HG02981 (cell line): ENCODE measurements around the gene ZFYVE27.

Source experiments
- ATAC-seq: cut with Tn5 transposase; IDR thresholded peaks from one replicate; pipeline ENCODE4 v1.9.1; 2021; ENCODE audit warnings: mild to moderate bottlenecking, moderate library complexity; ENCODE audit not compliant: unreplicated experiment

The ZFYVE27 gene

DNA sequence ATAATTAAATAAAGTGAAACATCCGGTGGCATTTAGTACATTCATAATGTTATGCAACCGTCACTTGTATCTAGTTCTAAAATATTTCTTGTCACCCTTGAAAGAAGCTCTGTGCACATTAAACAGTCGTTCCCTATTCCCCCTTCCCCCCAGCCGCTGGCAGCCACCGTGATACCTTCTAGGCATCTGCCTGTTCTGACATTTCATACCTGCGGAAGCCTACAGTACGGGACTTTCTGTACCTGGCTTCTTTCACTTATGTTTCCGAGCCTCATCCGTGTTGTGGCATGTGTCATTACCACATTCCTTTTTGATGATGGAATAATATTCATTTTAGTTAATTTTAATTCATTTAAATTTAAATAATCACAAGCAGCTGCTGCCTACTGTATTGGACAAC, 48.8 kb downstream of the ZFYVE27 start:
- ATAC-seq = no peak

DNA sequence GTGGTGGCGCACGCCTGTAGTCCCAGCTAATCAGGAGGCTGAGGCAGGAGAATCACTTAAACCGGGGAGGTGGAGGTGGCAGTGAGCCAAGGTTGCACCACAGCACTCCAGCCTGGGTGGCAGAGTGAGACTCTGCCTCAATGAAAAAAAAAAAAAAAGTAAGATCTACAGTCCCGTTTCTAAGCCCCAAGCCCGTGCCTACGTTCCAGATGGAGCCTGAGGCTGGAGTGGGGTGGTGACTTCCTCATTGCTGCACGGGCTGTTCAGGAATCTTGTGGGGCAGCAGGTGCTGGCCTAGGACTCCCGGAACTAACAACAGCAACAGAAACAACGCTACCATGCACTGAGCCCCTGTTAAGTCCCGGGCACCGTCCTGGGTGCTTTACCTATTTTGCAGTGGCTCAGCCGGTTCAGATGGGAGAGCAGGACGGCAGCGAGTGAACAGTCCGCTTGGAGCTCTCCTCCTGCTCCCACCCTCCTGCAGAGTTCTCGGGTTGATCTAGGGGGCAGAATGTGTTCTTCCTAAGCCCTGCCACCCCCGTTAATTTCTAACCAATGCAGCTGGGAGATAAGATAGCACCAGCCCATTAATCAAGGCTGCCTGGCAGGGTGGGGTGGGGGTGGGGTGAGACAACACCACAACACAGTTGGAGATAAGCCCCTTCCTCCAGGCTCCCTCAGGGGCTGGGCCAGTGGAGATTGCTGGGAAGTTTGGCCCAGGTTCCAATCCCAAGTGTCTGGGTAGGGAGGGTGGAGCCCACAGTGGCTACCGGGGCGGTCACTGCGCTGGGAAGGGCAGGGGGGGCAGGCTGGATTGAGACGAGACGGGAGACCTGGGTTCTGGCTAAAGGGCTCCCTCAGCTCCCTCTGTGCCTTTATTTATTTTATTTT, 51.9 kb downstream of the ZFYVE27 start:
- no peak for ATAC-seq

DNA sequence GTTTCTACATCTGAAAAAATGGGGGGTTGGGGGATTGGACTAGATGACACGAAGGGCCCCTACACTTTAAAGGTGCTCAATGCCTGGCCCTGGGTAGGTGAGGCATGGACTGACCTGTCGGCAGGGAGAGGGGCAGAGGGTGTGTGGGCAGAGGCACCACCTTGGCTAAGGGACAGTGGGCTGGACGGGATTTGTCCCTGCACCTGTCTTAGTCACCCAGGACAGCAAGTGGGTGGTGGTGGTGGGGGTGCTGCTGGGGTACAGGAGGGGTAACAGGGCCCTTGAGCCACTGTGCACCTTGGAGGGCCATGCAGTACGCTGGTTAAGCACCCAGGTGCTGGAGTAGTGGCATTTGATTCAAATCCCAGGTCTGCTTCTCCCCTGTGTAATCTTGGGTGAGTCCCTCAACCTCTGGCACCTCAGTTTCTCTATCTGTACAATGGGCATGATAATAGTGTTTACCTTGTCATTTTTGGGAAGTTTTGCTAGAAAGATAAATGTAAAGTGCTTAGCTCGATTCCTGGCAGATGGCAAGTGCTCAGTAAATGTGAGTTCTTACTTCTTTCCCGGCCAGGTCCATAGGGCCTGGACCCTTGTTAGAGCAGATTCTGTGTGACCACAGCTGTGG, 53.0 kb downstream of the ZFYVE27 start:
- ATAC-seq = no peak

DNA sequence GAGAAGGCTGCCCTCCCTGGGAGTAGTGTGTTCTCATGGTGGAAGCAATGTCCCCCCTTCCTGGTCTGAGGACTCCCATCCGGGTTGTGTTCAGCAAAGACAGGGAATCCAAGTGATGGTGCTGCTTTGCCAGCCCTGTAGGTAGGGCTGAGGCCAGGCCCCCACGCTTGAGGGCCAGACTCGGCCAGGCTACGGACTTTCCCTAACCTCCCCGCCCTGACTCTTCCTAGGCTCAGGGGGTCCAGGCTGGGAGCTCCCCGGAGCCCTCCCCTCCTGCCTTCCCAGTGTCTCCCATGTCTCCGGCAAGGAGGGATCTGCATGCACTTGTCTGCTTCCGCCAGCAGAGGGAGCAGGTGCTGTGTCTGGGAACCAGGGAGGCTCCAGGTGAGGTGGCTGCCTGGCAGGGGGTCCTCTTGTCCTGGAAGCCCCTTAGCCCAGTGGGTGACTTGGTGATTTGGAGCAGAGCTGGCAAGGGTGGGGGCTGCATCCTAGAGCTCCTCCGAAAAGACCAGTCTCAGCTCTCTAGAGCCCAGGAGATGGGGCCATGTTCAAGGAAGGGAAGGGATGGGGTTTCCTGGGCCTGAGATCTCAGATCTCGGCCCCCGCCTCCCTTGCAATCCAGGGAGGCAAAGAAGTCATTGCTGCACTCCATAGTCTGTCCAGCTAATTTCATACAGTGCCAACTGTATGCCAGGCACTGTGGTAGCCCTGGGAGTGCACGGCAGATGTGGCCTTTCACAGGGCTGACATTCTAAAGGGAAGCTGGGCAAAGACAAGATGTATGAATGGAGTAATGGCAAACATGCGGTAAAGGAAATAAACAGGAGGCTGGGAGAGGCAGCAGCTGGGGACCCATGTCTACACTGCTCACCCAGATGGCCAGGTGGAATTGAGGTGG, 55.1 kb downstream of the ZFYVE27 start:
- peak; percentile 72 for ATAC-seq

DNA sequence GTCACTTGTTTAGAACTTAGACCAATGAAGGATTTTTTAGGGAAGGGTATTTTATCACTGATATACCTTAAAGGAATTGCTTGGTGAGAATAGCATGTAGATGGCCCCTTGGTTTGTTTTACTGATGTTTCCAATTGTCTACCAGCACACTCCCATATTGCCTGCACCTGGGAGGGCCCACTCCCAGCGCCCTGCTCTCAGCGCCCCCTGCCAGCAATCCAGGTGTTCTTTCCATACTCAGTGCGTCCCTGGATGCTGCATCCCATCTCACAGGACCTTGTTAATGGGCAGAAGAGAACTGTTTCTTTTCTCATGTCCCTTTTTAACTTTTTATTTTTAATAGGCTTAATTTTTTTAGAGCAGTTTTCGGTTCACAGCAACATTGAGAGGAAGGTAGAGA, 59.0 kb downstream of the ZFYVE27 start:
- no peak for ATAC-seq

DNA sequence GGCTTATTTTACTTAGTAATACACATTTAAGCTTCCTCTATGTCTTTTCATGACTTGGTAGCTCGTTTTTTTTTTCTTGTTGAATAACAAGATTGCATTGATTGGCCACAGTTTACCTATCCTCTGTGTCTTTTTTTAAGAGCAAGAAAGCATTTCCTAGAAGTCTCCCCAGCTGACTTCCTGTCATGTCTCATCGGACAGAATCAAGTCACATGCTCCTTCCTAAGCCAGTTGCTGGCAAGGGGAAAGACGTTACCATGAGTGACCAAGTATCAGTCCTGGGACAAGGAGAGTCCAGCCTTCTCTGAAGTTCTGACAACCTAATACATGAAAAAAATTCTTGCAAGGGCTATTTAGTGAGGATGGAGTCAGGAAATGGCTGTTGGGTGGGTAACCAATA, 59.7 kb downstream of the ZFYVE27 start:
- no peak for ATAC-seq

DNA sequence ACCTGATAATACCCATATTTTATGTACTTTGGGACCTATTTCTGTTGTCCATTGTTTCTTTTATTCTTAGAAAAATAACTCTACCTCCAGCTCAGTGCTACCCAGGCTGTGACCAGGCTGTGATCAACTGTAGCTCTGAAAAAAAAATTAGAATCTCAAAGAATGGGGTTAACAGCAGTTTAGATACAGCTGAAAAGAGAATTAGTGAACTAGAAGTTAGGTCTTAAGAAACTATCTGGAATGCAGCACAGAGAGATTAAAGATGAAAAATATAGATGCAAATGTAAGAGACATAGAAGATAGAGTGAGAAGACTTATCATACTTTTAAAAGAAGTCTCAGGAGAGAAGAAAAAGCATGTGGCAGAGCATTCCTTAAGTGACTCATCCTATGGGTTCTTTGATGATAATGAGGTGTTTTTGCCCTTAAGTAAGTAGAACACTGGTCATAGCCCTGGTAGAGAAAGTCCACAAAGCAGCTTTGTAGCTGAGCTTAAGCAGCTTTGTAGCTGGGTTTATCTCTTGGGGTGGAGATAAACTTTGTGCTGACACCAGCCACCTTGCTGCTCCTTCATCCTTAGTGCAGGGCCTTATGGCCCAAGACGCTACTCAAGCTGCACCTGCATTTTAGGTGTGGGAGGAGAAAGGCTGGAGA, 62.2 kb downstream of the ZFYVE27 start:
- no peak for ATAC-seq

DNA sequence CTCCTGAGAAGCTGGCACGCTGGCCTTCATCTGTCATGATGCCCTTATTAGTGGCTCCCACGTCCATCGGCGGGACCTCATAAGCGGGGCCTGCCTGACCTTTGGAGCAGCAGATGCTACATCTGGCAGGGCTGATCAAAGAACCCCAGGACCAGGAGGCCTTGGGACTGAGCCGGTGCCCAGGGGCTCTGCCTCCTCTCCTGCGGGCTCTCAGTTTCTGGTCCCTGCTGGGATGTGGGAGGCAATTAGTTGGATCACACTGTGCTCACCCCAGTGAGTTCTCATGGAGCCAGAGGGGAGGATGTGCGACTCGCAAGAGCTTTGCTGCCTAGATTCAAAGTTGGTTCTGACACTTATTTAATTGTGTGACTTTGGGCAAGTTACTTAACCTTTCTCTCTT, 63.5 kb downstream of the ZFYVE27 start:
- no peak for ATAC-seq

DNA sequence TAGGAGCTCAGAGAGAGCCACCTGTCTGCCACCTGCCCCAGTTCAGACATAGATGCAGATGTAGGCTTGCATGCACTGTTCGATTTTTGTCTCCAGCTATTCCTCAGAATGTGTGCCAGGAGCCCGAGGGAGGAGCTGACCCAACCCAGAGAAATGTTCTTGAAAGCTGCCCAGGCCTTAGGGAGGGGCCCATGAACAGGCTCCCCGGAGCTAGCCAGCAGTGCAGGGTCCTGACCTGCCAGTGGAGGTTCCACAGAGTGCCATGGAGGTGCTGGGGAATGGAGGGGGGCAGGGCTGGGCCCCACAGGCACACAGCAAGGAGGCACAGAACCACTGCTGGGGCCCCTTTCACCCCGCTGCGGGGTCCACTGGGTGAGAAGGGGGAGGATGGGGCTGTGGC, 64.5 kb downstream of the ZFYVE27 start:
- no peak for ATAC-seq

DNA sequence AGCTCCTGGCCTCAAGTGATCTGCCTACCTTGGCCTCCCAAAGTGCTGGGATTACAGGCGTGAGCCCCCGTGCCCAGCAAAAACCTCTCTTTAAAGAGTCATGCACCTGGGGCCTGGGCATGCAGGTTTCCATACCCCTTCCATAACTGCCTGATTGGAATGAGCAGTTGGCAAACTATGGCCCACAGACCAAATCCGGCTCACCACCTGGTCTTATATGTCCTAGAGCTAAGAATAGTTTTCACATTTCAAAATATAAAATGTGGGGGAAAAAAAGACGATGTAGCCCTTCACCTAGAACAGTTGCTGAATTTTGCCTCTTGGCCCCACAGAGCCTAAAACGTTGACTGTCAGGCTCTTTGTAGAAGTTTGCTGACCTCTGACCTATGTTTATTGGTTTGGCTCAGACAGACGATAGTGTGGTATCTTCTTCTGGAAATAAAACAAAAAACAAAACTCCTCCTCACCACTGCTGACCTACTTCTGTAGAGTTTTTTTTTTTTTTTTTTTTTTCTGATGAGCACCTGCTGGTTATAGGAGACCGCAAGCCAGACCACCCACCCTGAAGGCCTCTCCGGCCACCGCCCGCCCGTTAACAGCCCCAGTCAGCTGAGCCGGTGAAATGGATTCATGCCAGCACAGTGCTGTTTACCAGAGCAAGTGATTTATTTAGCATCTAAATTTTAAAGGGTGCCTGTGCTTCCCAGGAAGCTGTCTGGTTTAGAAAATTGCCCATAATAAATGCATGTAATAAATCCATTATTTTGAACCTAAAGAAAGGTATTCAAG, 68.4 kb downstream of the ZFYVE27 start:
- no peak for ATAC-seq

DNA sequence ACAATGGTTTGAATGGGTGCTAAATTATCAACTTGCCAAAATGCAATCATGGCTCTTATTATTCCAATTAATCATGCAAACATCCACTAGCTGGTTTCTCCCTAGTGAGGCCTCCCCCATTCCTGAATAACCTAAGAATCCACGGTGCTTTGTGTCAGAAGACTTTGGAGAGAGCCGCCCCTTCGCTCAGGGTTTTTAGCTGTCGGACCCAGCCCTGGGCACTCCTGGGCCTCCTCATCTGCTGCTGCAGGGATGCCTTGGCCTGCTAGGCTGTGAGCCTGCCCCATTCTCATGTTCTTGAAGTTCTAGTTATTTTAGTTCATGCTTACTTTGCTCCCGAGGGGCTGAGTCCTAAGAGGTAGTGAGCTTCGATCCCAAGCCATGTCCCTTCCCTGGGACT, 69.0 kb downstream of the ZFYVE27 start:
- ATAC-seq = no peak

DNA sequence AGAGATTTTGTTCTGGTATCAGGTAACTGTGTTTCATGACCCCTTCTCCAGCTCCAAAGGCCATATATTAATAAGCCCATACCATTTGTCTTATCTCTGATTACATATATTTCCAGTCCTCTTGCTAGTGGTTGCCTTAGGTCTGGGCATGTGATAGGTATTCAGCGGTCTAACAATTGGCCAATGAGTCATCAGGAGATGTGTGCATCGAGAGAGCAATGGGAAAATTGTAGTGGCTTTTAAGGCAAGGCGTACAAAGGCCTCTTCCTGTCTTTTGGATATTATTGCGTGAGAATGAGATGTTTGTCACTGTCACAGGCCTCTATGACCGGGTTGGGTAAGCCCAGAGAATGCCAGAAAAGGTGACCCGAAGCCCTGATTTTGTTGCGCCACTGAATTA, 73.5 kb downstream of the ZFYVE27 start:
- ATAC-seq = no peak
